NCI-H82 treated with DMSO at 0.1 percent for 48 hours (cell line): ENCODE measurements around the gene SPDYE6.
"Not testable (repeated sequence)": the region's sequence is repeated elsewhere in the genome, so short reads cannot be mapped to it uniquely, and the experiment has no call there.

Experiments
- DNase-seq: peaks from one replicate; lab custom pipeline; 2025; ENCODE audit not compliant: unreplicated experiment; lab: John Stamatoyannopoulos, UW

Gene SPDYE6

GRCh38 chr7:102364394-102364886 lies 8.2 kb upstream of the SPDYE6 start:
- DNase-seq = not testable (repeated sequence)

DNA sequence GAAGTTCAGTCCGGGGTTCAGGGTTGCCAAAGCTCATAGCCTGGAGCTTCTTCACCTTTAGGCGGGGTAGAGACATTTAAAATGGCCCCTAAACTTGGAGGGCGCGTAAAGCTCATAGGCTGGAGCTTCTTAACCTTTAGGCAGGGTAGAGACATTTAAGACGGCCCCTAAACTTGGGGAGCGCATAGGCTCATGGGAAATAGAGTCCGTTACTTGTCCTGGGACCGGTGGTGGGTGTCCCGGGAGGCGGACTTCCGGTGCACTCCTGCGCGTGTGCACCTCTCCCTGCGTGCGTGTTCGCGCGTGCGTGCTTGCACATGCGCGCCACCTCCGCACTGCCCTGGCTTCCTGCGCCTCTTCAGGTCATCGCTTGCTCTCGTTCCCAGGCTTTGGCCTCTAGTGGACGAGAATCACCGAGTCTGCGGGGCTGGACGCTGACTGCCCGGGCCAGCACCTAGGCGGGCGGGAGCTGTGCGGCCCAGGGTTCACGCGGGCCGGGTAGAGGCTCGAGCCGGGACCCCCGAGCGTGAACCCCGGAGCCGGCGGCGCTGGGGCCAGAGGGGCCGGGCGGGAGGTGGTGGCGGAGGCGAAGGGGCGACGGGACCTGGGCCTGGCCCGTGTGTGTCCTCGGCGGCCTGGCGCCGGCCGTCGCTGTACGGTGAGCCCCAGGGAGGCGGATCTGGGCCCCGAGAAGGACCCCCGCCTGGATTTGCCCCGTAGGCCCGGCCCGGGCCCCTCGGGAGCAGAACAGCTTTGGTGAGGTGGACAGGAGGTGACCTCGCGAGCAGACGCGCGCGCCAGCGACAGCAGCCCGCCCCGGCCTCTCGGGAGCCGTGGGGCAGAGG lies 7.5 kb upstream of the SPDYE6 start:
- DNase-seq = peak; percentile 95

DNA sequence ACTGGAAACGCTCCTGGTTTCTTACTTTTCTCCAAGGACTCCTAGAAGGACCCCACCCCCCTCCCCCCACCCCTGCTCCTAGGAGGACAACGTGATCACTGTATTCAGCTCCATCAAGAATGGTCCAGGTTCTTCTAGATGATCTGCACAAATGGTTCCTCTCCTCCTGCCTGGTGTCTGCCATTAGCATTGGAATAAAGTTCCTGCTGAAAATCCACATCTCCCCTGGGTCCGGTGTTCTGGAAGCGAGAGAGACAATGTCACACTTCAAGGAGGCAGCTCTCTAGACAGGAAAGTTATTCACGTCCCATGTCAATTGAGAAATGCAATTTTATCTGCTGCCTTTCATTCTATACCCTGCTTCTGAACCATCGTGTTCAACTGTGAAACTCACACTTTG lies 9.3 kb downstream of the SPDYE6 start:
- DNase-seq = not testable (repeated sequence)

DNA sequence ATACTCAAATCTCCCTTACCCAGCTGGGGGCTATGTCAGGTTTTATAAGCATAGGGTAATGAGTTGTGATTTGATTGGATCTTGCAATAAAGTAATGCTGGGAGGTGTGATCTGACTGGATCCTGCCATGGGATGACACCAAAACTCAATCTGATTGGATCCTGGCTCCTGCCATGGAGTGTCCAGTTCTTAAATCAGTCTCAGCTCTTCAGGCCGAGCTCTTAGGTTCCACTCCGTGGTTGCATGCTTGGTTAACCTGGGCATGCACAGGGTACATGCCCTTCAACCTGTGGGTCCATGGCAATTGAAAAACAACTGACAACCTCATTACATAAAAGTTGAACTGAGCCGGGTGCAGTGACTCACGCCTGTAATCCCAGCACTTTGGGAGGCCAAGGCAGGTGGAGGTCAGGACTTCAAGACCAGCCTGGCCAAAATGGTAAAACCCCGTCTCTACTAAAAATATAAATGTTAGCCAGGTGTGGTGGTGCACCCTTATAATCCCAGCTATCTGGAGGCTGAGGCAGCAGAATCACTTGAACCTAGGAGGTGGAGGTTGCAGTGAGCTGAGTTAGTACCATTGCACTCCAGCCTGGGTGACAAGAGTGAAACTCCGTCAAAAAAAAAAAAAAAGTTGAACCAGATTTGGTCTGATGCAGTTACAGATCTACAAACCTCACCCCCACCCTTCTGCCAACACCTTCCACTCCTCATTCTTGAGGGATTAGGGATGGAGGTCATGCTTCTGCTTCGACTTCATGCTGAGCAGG lies 15.5 kb downstream of the SPDYE6 start:
- not testable (repeated sequence) for DNase-seq

GRCh38 chr7:102337420-102337819 lies 18.8 kb downstream of the SPDYE6 start:
- peak; percentile 27 for DNase-seq

GRCh38 chr7:102337002-102337401 lies 19.2 kb downstream of the SPDYE6 start:
- not testable (repeated sequence) for DNase-seq

DNA sequence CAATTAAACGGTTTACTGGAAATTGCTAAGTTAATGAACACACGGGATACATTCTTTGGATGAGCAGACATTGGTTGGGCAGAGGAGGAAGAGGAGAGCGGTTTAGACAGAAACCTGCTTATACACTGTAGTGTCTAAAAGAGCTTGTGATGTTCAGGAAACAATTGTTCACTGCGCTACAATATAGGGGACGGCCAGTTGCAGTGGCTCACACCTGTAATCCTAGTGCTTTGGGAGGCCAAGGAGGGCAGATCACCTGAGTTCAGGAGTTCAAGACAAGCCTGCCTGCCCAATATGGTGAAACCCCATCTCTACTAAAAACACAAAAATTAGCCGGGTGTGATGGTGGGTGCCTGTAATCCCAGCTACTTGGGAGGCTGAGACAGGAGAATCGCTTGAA lies 20.7 kb downstream of the SPDYE6 start:
- DNase-seq = not testable (repeated sequence)

GRCh38 chr7:102330666-102331460 lies 25.4 kb downstream of the SPDYE6 start:
- DNase-seq = not testable (repeated sequence)

DNA sequence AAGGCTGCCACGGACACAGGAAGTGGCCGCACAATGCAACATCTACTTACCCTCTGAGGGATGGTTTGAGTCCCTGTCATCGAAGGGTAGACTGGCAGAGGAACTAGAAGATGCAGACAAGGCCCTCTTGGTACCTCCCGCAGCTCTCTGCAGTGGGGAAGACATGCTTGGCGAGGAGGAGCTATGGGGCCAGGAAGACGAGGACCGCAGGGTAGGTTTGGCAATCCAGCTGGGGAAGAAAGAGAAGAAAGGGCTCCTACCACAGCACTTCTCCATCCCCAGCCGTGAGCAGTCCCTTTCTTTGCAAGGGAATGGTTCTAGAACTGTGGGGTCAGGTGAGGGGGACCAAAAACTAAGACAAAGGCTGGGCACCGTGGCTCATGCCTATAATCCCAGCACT lies 26.9 kb downstream of the SPDYE6 start:
- DNase-seq = not testable (repeated sequence)

- not testable (repeated sequence) for DNase-seq
Measured at GRCh38 chr7:102328863-102329262, 27.4 kb downstream of the SPDYE6 start.

- not testable (repeated sequence) for DNase-seq
Measured at GRCh38 chr7:102327183-102327582, 29.1 kb downstream of the SPDYE6 start.

DNA sequence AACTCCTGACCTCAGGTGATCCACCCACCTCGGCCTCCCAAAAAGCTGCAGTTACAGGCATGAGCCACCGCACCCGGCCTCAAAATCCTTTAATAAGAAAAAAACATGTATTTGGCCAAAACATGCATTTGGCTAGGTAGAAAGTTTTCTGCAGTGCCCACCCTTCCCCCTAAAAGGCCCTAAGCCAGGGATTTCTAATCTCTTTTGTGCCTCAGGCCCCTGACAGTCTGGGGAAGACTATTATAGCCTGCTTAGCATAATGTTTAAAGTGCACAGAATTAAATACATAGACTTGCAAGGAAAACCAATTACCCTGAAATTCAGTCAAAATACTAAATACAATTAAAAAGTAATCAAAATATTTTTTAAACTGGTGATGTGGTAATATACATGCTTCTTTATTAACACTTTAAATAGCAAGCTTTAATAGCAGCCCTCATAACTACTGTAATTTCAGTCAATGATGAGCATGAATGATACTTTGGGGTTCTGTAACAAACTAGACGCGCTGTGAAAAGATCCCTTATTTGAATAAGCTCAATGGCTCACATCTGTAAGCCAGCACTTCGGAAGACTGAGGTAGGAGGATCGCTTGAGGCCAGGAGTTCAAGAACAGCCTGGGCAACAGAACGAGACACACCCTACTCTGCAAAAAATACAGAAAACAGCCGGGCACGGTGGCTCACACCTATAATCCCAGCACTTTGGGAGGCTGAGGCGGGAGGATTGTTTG lies 29.9 kb downstream of the SPDYE6 start:
- DNase-seq = peak; percentile 53

GRCh38 chr7:102325106-102325505 lies 31.1 kb downstream of the SPDYE6 start:
- not testable (repeated sequence) for DNase-seq

GRCh38 chr7:102323914-102324195 lies 32.4 kb downstream of the SPDYE6 start:
- no peak for DNase-seq

- no peak for DNase-seq
Measured at GRCh38 chr7:102322202-102322715, 34.0 kb downstream of the SPDYE6 start.

DNA sequence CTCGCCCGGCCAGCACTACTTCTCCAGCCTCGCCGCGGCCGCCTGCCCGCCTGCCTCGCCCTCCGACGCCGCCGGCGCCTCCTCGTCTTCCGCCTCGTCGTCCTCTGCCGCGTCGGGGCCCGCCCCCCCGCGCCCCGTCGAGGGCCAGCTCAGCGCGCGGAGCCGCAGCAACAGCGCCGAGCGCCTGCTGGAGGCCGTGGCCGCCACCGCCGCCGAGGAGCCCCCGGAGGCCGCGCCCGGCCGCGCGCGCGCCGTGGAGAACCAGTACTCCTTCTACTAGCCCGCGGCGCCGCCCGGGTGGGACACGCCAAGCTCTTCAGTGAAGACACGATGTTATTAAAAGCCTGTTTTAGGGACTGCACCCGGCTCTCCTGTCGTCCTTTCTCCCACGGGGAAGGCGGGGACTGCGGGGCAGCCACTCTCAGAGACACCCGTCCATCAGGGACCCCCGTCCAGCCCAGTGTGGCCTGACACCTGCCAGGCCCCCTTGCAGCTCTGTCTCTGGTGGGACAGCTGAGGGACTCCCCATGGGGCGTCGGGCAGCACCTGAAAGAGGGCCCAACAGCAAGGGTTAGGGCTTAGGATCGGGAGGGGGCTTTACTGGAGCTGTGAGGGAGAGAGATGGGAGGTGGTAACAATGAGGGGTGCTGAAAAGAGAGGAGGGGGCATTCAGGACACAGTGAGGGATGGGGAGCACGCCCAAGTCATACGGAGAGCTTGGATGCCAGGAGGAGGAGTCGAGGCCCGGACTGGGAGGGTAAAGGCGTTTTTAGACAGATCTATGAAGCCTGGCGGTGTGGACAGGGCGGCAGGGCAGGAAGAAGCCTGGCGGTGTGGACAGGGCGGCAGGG lies 34.7 kb downstream of the SPDYE6 start:
- no peak for DNase-seq

DNA sequence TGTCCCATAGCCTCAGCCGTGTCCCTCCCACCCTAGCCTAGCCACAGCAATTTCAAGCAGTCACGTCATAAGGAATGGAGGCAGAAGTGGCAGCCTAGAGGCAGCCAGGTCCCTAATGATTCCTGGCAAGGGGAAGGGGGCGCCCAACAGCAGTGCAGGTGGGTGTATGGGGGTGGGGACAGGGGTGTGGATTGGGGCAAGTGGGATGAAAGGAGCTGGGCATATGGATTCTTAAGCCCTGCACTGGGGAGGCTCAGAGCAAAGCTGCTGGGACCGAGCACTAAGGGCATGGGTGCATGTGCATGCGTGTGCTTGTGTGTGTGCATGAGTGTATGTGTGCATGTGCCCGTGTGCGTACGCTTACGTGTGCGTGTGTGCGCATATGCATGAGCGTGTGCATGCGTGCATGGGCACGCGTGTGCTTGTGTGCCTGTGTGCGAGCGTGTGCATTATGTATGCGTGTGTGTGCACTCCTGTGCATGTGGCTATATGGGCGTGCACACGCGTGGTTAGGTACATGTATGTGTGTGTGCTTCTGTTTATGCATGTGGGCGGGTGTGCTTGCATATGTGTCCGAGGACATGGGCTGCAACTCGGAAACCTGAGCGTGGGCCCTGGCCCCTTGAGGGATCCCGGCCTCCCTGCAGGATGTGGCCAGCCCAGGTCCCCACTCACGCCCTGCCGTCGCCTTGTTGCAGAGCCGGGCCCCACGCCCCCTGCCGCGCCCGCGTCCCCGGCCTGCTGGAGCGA lies 35.5 kb downstream of the SPDYE6 start:
- no peak for DNase-seq

- no peak for DNase-seq
Measured at GRCh38 chr7:102320181-102320580, 36.1 kb downstream of the SPDYE6 start.

DNA sequence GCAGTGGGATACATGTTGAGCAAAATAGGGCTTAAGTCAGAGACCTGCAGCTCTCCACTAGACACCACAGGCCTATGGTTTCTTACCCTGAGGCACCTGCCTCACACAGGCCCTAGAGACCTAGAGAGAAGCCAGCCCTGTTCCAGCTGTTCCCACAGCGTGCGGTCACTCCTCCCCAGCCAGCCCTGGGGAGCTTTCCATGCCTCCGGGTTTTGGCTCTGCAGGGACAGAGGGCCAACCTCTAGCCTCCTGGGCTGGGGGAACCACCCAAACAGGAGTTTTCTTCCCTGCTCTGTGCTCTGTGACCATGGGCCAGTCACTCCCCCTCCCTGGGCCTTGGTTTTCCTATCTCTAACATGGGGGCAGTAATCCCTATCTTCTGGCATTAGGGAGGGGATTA lies 36.6 kb downstream of the SPDYE6 start:
- DNase-seq = no peak
